ENCODE measurements around the gene ZNF526. TPM values are rescaled to one million over a fixed set of nuclear protein-coding genes. Genes with fewer than 3 reads are reported as not detected.

The ZNF526 gene
- total RNA-seq, 4 donors from 2014 or later = 4.3 to 6.3 (median 6.3) TPM

- Histone ChIP-seq H3K4me3 (no peak overlapping the region), H3K36me3 (no peaks in the 10 kb centered on the region), H3K9me3 (no peaks in the 10 kb centered on the region), H3K27me3 (peaks cover 3 to 80% of the 10 kb centered on the region in 2 donors), H3K4me1 (peaks cover 0 to 20% (median 10%) of the 10 kb centered on the region in 4 donors), H3K27ac (no peak overlapping the region)
- WGBS, 2 donors = 39 to 45% methylated on average over 6 of the region's 6 CpGs
- DNase-seq (ENCODE audit: low spot score in 2 of 2) = no peak
- no peak for TF ChIP-seq CTCF (IDR thresholded peaks at IDR 0.05)
- no peak for TF ChIP-seq POLR2A (IDR thresholded peaks at IDR 0.05)
- no peak for TF ChIP-seq EP300 (IDR thresholded peaks at IDR 0.05)
Measured at GRCh38 chr19:42174958-42175734, 45.0 kb upstream of the ZNF526 start.

GRCh38 chr19:42175952-42176648 is 44.0 kb upstream of the ZNF526 start:
- TF ChIP-seq EP300 (IDR thresholded peaks at IDR 0.05) (no peak), POLR2A (IDR thresholded peaks at IDR 0.05) (no peak), CTCF (IDR thresholded peaks at IDR 0.05) (no peak)
- Histone ChIP-seq H3K4me1 (peaks cover 0 to 20% (median 10%) of the 10 kb centered on the region in 4 donors), H3K4me3 (peak overlapping the region; percentile 27 to 52 (median 40)), H3K27ac (peak overlapping the region in 1 of 4 donors; percentile 13), H3K9me3 (no peaks in the 10 kb centered on the region), H3K36me3 (no peaks in the 10 kb centered on the region), H3K27me3 (peaks cover 3 to 89% of the 10 kb centered on the region in 2 donors)
- DNase-seq (ENCODE audit: low spot score in 2 of 2) = no peak
- WGBS, 2 donors = 2% methylated on average over 34 of the region's 34 CpGs

GRCh38 chr19:42176649-42176989 is 43.5 kb upstream of the ZNF526 start:
- Histone ChIP-seq H3K9me3 (no peaks in the 10 kb centered on the region), H3K27ac (peak overlapping the region in 1 of 4 donors; percentile 13), H3K4me3 (peak overlapping the region; percentile 27 to 52 (median 40)), H3K27me3 (peaks cover 3 to 90% of the 10 kb centered on the region in 2 donors), H3K4me1 (peaks cover 0 to 20% (median 10%) of the 10 kb centered on the region in 4 donors), H3K36me3 (no peaks in the 10 kb centered on the region)
- 0 to 2% methylated on average over 14 to 31 of the region's 31 CpGs for WGBS, 2 donors
- TF ChIP-seq CTCF (IDR thresholded peaks at IDR 0.05) (no peak), POLR2A (IDR thresholded peaks at IDR 0.05) (no peak), EP300 (IDR thresholded peaks at IDR 0.05) (no peak)
- no peak for DNase-seq (ENCODE audit: low spot score in 2 of 2)

GRCh38 chr19:42176990-42177685 is 43.0 kb upstream of the ZNF526 start:
- no peak overlapping the region for H3K27ac ChIP-seq

More at GRCh38 chr19:42176990-42177685, 43.0 kb upstream of the ZNF526 start:
- Histone ChIP-seq H3K9me3 (no peaks in the 10 kb centered on the region), H3K4me3 (peak overlapping the region; percentile 27 to 52 (median 40)), H3K27me3 (peaks cover 3 to 92% of the 10 kb centered on the region in 2 donors), H3K4me1 (peaks cover 0 to 20% (median 10%) of the 10 kb centered on the region in 4 donors), H3K36me3 (no peaks in the 10 kb centered on the region)
- WGBS, 2 donors = 0% methylated on average over 40 to 55 of the region's 66 CpGs
- TF ChIP-seq POLR2A (IDR thresholded peaks at IDR 0.05) (no peak), CTCF (IDR thresholded peaks at IDR 0.05) (peak; percentile 31 to 56 (median 51)), EP300 (IDR thresholded peaks at IDR 0.05) (no peak)
- peak; percentile 26 to 33 for DNase-seq (ENCODE audit: low spot score in 2 of 2)
